Astrocyte of the spinal cord (primary cell): ENCODE data around the gene GATD1.
A peak's percentile ranks its signal among the peaks of the same experiment; 100 is the strongest.

Experiments
- DNase-seq: peaks from one replicate; pipeline ENCODE4 v3.0.0; 2011; ENCODE audit warnings: low read depth, low spot score
- H3K4me3 ChIP-seq: 2 replicates; pipeline ENCODE4 v1.5.1; 2011; ENCODE audit warnings: low read depth, mild to moderate bottlenecking, low read length, moderate library complexity
- CTCF ChIP-seq: IDR thresholded peaks from 2 replicates; pipeline ENCODE4 v1.5.1; 2012; ENCODE audit warnings: low read depth, mild to moderate bottlenecking, low read length, inconsistent platforms
- in situ Hi-C: cut with HindIII; loops from 2 replicates; pipeline ENCODE4 v1.10.0; 2017; ENCODE audit warnings: low sequenced_read_pairs

Gene GATD1

DNA sequence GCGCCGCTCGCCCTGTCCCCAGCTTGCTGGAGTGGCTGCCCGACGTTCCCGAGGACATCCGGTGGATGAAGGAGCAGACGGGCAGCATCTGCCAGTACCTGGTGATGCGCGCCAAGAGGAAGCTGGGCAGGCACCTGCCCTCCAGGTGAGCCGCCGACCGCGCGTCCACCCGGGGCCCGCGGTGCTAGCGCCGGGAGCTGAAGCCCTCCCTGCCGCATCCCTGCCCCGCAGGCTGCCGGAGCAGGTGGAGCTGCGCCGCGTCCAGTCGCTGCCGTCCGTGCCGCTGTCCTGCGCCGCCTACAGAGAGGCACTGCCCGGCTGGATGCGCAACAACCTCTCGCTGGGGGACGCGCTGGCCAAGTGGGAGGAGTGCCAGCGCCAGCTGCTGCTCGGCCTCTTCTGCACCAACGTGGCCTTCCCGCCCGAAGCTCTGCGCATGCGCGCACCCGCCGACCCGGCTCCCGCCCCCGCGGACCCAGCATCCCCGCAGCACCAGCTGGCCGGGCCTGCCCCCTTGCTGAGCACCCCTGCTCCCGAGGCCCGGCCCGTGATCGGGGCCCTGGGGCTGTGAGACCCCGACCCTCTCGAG lies 47.1 kb upstream of the GATD1 start:
- no peak overlapping the region for H3K4me3 ChIP-seq
- no peak for DNase-seq
- no peak for TF ChIP-seq CTCF
- in situ Hi-C loops = no loop called here

GRCh38 chr11:823441-824291 lies 46.4 kb upstream of the GATD1 start:
- TF ChIP-seq CTCF = no peak
- DNase-seq = no peak
- in situ Hi-C loops = no loop called here
- H3K4me3 ChIP-seq = no peak overlapping the region

DNA sequence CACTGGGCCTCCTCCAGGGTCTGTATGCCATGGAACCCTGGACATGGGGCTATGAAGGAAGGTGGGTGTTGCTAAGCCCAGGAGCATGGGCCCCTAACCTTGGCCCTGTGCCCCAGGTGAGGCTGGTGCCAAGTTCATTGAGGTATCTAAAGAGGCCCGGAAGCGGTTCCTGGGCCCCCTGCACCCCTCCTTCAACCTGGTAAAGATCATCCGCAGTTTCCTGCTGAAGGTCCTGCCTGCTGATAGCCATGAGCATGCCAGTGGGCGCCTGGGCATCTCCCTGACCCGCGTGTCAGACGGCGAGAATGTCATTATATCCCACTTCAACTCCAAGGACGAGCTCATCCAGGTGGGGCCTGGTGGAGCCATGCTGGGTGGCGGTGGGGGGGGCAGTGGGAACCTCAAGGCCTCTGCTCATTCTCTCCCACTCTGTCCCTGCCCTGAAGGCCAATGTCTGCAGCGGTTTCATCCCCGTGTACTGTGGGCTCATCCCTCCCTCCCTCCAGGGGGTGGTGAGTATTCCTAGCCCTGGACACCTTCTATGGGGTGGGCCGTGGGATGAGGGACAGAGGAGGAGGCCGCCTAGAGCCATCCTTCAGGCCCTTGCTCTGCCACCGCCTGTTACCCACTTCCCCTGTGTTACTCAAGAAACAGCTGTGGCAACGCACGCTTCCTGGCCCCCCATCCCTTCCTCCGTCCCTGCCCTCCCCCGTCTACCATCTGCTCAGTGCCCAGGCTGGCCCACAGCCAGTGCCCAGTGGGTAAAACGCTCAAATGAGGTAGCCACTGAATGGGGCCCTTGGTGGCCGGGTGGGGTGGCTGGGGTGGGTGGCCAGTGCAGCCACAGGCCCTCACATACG lies 44.5 kb upstream of the GATD1 start:
- no peak for DNase-seq
- TF ChIP-seq CTCF = no peak
- no peak overlapping the region for H3K4me3 ChIP-seq
- in situ Hi-C loops = no loop called here

DNA sequence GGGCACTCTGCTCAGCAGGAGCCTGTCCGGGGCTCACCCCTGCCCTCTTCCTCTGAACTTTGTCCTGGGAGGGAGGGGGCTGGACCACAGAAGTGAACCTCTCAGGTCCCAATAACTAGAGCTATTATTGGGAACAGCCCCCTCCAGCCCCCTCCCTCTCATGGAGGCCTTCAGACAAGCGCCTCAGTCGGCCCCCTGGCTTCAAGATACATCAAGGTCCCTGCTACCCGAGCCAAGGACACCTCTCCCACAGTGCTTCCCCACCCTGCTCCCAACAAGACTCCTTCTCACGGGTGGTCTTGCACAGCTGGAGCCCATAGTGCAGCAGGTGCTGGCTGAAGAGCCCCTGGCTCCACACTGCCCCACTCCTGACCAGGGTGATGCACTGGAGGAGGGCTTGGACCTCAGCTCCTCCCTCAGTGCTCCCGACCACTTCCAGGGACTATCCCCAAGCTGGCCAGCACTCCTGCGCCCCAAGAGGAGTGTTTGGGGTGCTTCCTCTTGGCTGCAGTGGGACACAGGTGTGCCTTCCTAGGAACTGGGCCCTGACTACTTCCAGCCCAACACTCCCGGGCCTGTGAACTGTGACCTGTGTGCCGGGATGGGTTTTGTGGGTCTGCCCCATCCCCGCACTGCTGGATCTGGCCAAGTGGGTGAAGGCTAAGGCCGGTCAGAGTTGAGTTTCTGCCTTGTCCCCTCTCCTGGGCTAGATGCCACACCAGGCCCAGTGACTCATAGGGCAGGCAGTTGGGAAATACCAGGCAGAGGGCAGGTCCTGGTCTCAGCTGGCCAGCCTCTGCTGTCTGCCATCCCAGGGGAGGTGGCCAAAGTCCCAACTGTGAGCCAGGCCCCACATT lies 43.6 kb upstream of the GATD1 start:
- TF ChIP-seq CTCF = no peak
- in situ Hi-C loops = no loop called here

DNA sequence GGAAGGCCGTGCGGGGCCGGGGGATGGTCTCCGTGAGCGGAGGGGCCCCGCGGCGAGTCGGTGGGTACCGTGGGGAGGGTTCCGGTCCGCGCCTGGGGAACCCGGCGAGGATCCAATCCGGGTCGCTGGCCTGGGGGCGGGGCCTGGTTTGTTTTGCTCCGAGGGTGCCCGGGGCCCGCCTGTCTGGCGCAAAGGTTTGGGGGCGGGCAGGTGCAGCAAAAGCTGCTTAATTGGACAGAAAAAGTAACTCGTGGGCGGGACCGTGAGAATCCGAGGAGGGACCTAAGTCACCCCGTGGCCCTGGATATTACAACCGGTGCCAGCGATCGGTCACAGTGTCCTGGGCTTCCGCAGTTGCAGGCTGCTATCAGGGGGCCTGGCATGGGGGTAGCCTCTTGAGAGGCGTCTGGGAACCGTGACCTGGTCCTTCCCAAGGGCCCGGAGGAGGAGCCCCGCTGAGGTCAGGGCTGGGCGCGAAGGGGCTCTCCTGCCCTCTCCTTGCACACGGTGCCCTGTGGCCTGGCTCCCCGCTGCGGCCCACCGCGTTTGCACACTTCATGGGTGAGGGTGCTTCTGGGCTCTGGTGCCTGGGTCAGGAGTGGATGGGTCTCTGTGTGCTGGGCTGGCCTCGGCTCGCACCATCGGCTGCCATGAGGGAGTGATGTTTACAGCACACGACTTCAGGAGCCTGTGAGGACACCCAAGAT lies 42.8 kb upstream of the GATD1 start:
- no peak for TF ChIP-seq CTCF
- DNase-seq = peak; percentile 62
- in situ Hi-C loops = no loop called here

More for the DNA sequence above, 43.6 kb upstream of the GATD1 start:
- DNase-seq = no peak
- peak overlapping the region; percentile 62 for H3K4me3 ChIP-seq

More for the DNA sequence above, 42.8 kb upstream of the GATD1 start:
- peak overlapping the region; percentile 62 for H3K4me3 ChIP-seq
